ENCODE results near the gene CEP164.

- no peak for TF ChIP-seq GATA2 (IDR thresholded peaks at IDR 0.05; ENCODE audit: low read depth, low read length)
- no peak for TF ChIP-seq GATA3 (IDR thresholded peaks at IDR 0.05; ENCODE audit: low read depth, low read length)
Observed at GRCh38 chr11:117337076-117337475, 9.4 kb downstream of the CEP164 start.

Measured in SH-SY5Y (cell line).